H1 (cell line): ENCODE results near the gene ARRB1. TPM values are rescaled to one million over a fixed set of nuclear protein-coding genes. Genes with fewer than 3 reads are reported as not detected.

ENCODE experiments used
- ATF3 ChIP-seq: IDR thresholded peaks from 2 replicates; pipeline ENCODE4 v1.6.1; 2011; ENCODE audit warnings: low read depth, mild to moderate bottlenecking, low read length; ENCODE audit not compliant: insufficient read depth
- BACH1 ChIP-seq: IDR thresholded peaks from 2 replicates; pipeline ENCODE4 v1.6.1; 2012; ENCODE audit warnings: low read length, improper control_type of control experiment
- BRCA1 ChIP-seq: IDR thresholded peaks from 2 replicates; pipeline ENCODE4 v1.6.1; 2012; ENCODE audit warnings: low read depth, low read length, improper control_type of control experiment
- CHD1 ChIP-seq: IDR thresholded peaks from 2 replicates; pipeline ENCODE4 v1.6.1; 2012; ENCODE audit warnings: low read depth, low read length, improper control_type of control experiment
- EP300 ChIP-seq, 2 experiments: IDR thresholded peaks; 1 replicate in 1 of 2; 2 replicates in 1 of 2; pipeline ENCODE4 v1.6.1; 2011 to 2012; ENCODE audit warnings: low read depth in 2 of 2, low read length in 2 of 2, mild to moderate bottlenecking in 2 of 2, borderline replicate concordance in 1 of 2, inconsistent platforms in 1 of 2, moderate library complexity in 1 of 2
- GABPA ChIP-seq: IDR thresholded peaks from 2 replicates; pipeline ENCODE4 v1.6.1; 2011; ENCODE audit warnings: mild to moderate bottlenecking, low read length, moderate library complexity, borderline replicate concordance; ENCODE audit not compliant: insufficient read depth
- JUND ChIP-seq: IDR thresholded peaks from 2 replicates; pipeline ENCODE4 v1.6.1; 2011; ENCODE audit warnings: mild to moderate bottlenecking, improper control_type of control experiment, low read length
- KDM1A ChIP-seq: fragments of 200-600, 300-600 bp; sonication (generic); IDR thresholded peaks from 2 replicates; pipeline ENCODE4 v1.7.1; 2016; ENCODE audit warnings: mild to moderate bottlenecking, low read length, borderline replicate concordance
- MAX ChIP-seq: IDR thresholded peaks from 2 replicates; pipeline ENCODE4 v1.6.1; 2012; ENCODE audit warnings: inconsistent platforms
- POLR2A ChIP-seq, 2 experiments: IDR thresholded peaks; 1 replicate in 1 of 2; 2 replicates in 1 of 2; pipeline ENCODE4 v1.6.1; 2011; ENCODE audit warnings: low read depth in 2 of 2, low read length in 2 of 2, mild to moderate bottlenecking in 2 of 2; ENCODE audit errors: control extremely low read depth in 1 of 2
- RAD21 ChIP-seq, 2 experiments: IDR thresholded peaks in 1 of 2; conservative IDR thresholded peaks in 1 of 2; 2 replicates each; pipeline ENCODE4 v1.6.1; 2011; ENCODE audit warnings: low read depth in 2 of 2, low read length in 2 of 2, improper control_type of control experiment in 1 of 2, inconsistent platforms in 1 of 2, mild to moderate bottlenecking in 1 of 2, moderate library complexity in 1 of 2
- RXRA ChIP-seq: IDR thresholded peaks from 2 replicates; pipeline ENCODE4 v1.6.1; 2011; ENCODE audit warnings: low read depth, mild to moderate bottlenecking, low read length, moderate library complexity; ENCODE audit not compliant: insufficient read depth
- SIX5 ChIP-seq: IDR thresholded peaks from 2 replicates; pipeline ENCODE4 v1.6.1; 2011; ENCODE audit warnings: mild to moderate bottlenecking, low read depth, low read length
- SP1 ChIP-seq: IDR thresholded peaks from 2 replicates; pipeline ENCODE4 v1.6.1; 2011; ENCODE audit warnings: low read depth, low read length
- TBP ChIP-seq: IDR thresholded peaks from 2 replicates; pipeline ENCODE4 v1.6.1; 2011; ENCODE audit warnings: low read depth, low read length, improper control_type of control experiment
- TEAD4 ChIP-seq: IDR thresholded peaks from 2 replicates; pipeline ENCODE4 v1.6.1; 2012; ENCODE audit warnings: low read depth, low read length, inconsistent platforms, mixed read lengths
- YY1 ChIP-seq: IDR thresholded peaks from 2 replicates; pipeline ENCODE4 v1.6.1; 2011; ENCODE audit warnings: low read depth, mild to moderate bottlenecking, low read length
- polyA plus RNA-seq, 7 experiments: library from polyadenylated mRNA; depleted of rRNA in 3 of 7; stranded (reverse) in 5 of 7; unstranded in 2 of 7; fragments of >200 nt in 5 of 7; fragments of 200-250 nt in 2 of 7; gene quantifications; 1 replicate in 5 of 7; 2 replicates in 1 of 7; 4 replicates in 1 of 7; pipeline versions ENCODE4 v1.2.1 to v1.2.3, GENCODE V29; 2011 to 2013; ENCODE audit warnings: missing spikeins in 2 of 7, mixed read lengths in 2 of 7
- total RNA-seq: library from RNA; stranded (reverse); fragmentation: NEBNext Ultra II Directional; extraction: Animal tissue kit (Norgen Biotek cat#: 25700); gene quantifications from 2 replicates; pipeline ENCODE4 v1.2.1, GENCODE V29; 2021
- TF ChIP-seq, protein P1 (sequence below): IDR thresholded peaks from 2 replicates; pipeline ENCODE4 v1.6.1; 2011; ENCODE audit warnings: low read length, improper control_type of control experiment

Gene ARRB1
- total and polyA plus RNA-seq, 2 of the 8 experiments (the other 6 are each of a cell fraction or from before 2014, with no cell fraction given): 9.4 to 31.8 TPM

DNA sequence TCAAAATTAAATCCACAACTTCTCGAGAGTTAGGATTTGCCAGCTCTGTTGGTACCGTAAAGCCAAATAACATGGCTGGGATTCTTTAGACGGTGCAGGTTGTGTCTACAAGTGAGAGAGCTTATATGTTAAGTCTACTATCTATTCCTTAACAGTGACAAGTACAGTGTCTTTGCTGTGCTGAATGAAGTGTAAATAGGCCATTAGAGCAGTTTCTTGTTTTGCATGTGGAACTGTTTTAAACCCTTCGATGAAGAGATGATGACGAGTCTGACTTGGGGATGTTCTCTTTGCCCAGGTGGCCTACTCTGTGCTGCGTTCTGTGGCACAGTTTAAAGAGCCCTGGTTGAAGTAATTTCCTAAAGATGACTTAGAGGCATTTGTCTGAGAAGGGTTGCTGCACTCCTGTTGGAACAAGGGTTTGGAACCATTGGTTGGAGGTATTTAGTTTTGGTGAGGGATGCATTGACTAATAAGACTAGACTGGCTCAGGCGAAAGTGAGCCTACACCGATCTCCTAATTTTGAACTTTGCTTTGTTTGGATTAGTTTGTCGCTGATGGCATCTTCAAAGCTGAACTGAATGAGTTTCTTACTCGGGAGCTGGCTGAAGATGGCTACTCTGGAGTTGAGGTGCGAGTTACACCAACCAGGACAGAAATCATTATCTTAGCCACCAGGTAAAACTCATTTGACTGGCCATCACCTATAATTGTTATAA is 48.8 kb upstream of the ARRB1 start (continued):
- no peak for TF ChIP-seq TEAD4
- TF ChIP-seq KDM1A: no peak
- no peak for TF ChIP-seq EP300 (IDR thresholded peaks at IDR 0.05; ENCODE audit: borderline replicate concordance in 1 of 2, low read depth in 2 of 2, low read length in 2 of 2)
- TF ChIP-seq SIX5: peak; percentile 20; the same call in 1 of the 2 replicates
- TF ChIP-seq ATF3: no peak
- no peak for TF ChIP-seq TBP
- no peak for TF ChIP-seq JUND
- no peak for TF ChIP-seq MAX
- TF ChIP-seq BRCA1: no peak
- no peak for TF ChIP-seq RAD21 (IDR thresholded peaks at IDR 0.05 in 1 of 2, conservative IDR thresholded peaks at IDR 0.05 in 1 of 2; ENCODE audit: low read depth in 2 of 2, low read length in 2 of 2)
- TF ChIP-seq POLR2A (IDR thresholded peaks at IDR 0.05; ENCODE audit: control extremely low read depth in 1 of 2, low read depth in 2 of 2, low read length in 2 of 2): peak in 1 of 2 experiments; percentile 47; a peak in 2 of 3 replicates
- TF ChIP-seq GABPA: no peak
- TF ChIP-seq SP1: peak; percentile 59; the same call in 1 of the 2 replicates
- no peak; the same call in 1 of the 2 replicates for TF ChIP-seq CHD1
- TF ChIP-seq RXRA: no peak
- TF ChIP-seq, protein P1, sequence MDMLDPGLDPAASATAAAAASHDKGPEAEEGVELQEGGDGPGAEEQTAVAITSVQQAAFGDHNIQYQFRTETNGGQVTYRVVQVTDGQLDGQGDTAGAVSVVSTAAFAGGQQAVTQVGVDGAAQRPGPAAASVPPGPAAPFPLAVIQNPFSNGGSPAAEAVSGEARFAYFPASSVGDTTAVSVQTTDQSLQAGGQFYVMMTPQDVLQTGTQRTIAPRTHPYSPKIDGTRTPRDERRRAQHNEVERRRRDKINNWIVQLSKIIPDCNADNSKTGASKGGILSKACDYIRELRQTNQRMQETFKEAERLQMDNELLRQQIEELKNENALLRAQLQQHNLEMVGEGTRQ: no peak
- TF ChIP-seq YY1: peak; percentile 25; the same call in 1 of the 2 replicates
- TF ChIP-seq BACH1: no peak
- TF ChIP-seq, all 59 proteins: peak for 7
